Ascending aorta (tissue), 2 donors: ENCODE results near the gene FXYD3. TPM values are rescaled to one million over a fixed set of nuclear protein-coding genes. Genes with fewer than 3 reads are reported as not detected.

ENCODE experiments used
- DNase-seq, 2 donors: peaks; one replicate each; pipeline ENCODE4 v3.0.0-alpha.2; 2019; ENCODE audit warnings: low spot score in 2 of 2
- H3K27ac ChIP-seq, 2 donors: fragments of 200-600 bp; sonication (generic); one replicate each; pipeline ENCODE4 v1.5.1; 2016 to 2017; ENCODE audit warnings: mild to moderate bottlenecking in 1 of 2
- H3K27me3 ChIP-seq: fragments of 200-600 bp; sonication (generic); one replicate; pipeline ENCODE4 v1.5.1; 2017
- H3K36me3 ChIP-seq, 2 donors: fragments of 200-600 bp; sonication (generic); one replicate each; pipeline ENCODE4 v1.5.1; 2016
- H3K4me1 ChIP-seq, 2 donors: fragments of 200-600 bp; sonication (generic); one replicate each; pipeline ENCODE4 v1.5.1; 2016 to 2017; ENCODE audit warnings: mild to moderate bottlenecking in 1 of 2
- H3K4me3 ChIP-seq, 2 donors: fragments of 200-600 bp; sonication (generic); one replicate each; pipeline ENCODE4 v1.5.1; 2016 to 2017; ENCODE audit warnings: mild to moderate bottlenecking in 1 of 2
- H3K9me3 ChIP-seq, 2 donors: fragments of 200-600 bp; sonication (generic); one replicate each; pipeline ENCODE4 v1.5.1; 2016
- intact Hi-C: fragments of 100-400 bp; cut with DNase I; formaldehyde crosslinking; loops from one replicate; pipeline ENCODE4 v1.15.1; 2023
- total RNA-seq: library from RNA; depleted of rRNA; stranded (reverse); fragments of >200 nt; gene quantifications from one replicate; pipeline ENCODE4 v1.1.0, GENCODE V29; 2016
- TF ChIP-seq, protein P1 (sequence below), 3 experiments: fragments of 200-600 bp in 2 of 3; fragments of 450-650 bp in 1 of 3; sonication (generic) in 2 of 3; IDR thresholded peaks; one replicate each; pipeline ENCODE4 v1.5.1; 2016 to 2019; ENCODE audit warnings: antibody characterized with exemption in 3 of 3, mild to moderate bottlenecking in 1 of 3, moderate library complexity in 1 of 3

Gene FXYD3
- total RNA-seq, 1 donor from 2014 or later, result not detected

- Histone ChIP-seq H3K9me3 (no peaks in the 10 kb centered on the region), H3K27me3 (no peaks in the 10 kb centered on the region), H3K36me3 (no peaks in the 10 kb centered on the region), H3K4me3 (no peak overlapping the region), H3K27ac (no peak overlapping the region), H3K4me1 (peaks cover 4 to 6% of the 10 kb centered on the region in 2 donors)
- TF ChIP-seq, protein P1, sequence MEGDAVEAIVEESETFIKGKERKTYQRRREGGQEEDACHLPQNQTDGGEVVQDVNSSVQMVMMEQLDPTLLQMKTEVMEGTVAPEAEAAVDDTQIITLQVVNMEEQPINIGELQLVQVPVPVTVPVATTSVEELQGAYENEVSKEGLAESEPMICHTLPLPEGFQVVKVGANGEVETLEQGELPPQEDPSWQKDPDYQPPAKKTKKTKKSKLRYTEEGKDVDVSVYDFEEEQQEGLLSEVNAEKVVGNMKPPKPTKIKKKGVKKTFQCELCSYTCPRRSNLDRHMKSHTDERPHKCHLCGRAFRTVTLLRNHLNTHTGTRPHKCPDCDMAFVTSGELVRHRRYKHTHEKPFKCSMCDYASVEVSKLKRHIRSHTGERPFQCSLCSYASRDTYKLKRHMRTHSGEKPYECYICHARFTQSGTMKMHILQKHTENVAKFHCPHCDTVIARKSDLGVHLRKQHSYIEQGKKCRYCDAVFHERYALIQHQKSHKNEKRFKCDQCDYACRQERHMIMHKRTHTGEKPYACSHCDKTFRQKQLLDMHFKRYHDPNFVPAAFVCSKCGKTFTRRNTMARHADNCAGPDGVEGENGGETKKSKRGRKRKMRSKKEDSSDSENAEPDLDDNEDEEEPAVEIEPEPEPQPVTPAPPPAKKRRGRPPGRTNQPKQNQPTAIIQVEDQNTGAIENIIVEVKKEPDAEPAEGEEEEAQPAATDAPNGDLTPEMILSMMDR (IDR thresholded peaks at IDR 0.05), result no peak
- no peak for DNase-seq
- intact Hi-C loops, result no loop called here
Measured at GRCh38 chr19:35117116-35117515, 1.5 kb downstream of the FXYD3 start.

DNA sequence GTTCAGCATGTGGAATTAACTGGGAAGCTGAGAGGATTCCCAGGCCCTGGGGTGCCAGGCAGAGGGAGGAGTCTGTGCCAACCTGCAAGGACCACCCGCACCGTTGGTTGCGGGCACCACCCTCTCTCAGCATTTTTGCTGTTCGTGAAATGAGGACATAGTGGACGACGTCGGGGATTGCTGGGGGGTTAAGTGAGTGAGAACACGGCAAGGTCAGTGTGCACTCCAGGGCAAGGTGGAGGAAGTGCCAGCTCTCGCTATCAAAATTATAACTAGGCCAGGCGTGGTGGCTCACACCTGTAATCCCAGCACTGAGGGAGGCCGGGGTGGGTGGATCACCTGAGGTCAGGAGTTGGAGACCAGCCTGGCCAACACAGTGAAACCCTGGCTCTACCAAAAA, 2.2 kb downstream of the FXYD3 start:
- H3K9me3 ChIP-seq, result no peaks in the 10 kb centered on the region
- no peak overlapping the region for H3K4me3 ChIP-seq

DNA sequence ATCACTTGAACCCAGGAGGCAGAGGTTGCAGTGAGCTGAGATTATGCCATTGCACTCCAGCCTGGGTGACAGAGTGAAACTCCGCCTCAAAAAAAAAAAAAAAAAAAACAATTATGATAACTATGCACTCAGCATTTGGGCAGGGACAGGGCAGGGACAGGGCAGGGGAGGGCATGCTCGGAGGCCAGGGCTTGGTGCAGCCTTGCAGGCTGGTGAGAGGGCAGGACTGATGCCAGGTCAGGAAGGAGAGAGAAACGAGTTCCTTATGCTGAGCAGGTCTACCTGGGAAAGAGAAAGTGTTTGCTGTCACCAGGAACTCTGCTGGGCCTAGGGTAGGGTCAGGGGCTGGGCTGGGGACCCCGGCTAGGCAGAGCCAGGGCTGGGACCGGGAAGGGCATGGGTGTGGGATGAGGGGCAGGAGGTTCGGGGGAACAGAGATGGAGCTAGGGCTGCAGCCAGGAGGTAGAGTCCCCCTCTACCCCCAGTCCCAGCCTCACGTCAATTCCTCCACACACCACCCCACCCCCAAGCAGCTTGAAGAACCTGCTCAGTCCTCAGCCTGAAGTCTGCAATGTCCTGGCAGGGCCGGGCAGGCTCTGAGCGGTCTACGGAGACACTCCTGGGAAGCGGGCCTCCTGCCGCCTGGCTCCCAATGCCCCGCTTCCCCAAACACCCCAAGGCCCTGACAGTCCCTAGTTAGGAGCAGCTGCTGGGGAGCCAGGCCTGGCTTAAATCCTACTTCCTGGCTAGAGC, 2.8 kb downstream of the FXYD3 start:
- no peaks in the 10 kb centered on the region for H3K9me3 ChIP-seq
- no peaks in the 10 kb centered on the region for H3K27me3 ChIP-seq
- no peak overlapping the region for H3K4me3 ChIP-seq
- DNase-seq, result no peak
- no peaks in the 10 kb centered on the region for H3K36me3 ChIP-seq
- intact Hi-C loops, result no loop called here
- H3K27ac ChIP-seq, result no peak overlapping the region
- TF ChIP-seq, protein P1 (IDR thresholded peaks at IDR 0.05), result no peak
- H3K4me1 ChIP-seq, result peaks cover 4 to 13% of the 10 kb centered on the region in 2 donors

More for the DNA sequence above, 2.2 kb downstream of the FXYD3 start:
- DNase-seq, result no peak
- TF ChIP-seq, protein P1 (IDR thresholded peaks at IDR 0.05), result no peak
- intact Hi-C loops, result no loop called here
- Histone ChIP-seq H3K36me3 (no peaks in the 10 kb centered on the region), H3K27ac (no peak overlapping the region), H3K4me1 (peaks cover 4 to 6% of the 10 kb centered on the region in 2 donors), H3K27me3 (no peaks in the 10 kb centered on the region)

DNA sequence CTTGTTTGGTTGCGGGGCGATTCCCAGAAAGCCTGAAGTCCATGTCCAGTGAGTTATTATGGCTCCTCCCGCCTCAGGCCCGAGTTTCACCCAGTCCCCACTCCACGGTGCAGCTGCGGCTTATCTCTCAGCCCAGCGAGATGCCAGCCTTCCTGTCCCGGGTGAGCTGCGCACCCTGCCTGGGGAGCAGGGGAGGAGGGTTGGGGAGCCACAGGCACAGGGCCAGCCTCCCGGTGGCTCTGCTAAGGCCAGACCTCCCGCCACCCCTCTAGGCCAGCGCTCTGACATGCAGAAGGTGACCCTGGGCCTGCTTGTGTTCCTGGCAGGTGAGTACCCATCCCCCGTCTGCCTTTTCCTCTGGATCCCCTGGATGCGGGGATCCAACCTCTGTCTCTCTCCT, 3.5 kb downstream of the FXYD3 start:
- H3K4me3 ChIP-seq, result no peak overlapping the region
- no peak overlapping the region for H3K27ac ChIP-seq
- TF ChIP-seq, protein P1 (IDR thresholded peaks at IDR 0.05), result no peak
- no peak for DNase-seq
- no peaks in the 10 kb centered on the region for H3K27me3 ChIP-seq
- H3K36me3 ChIP-seq, result no peaks in the 10 kb centered on the region
- intact Hi-C loops, result no loop called here
- peaks cover 4 to 13% of the 10 kb centered on the region in 2 donors for H3K4me1 ChIP-seq
- H3K9me3 ChIP-seq, result no peaks in the 10 kb centered on the region

- Histone ChIP-seq H3K4me3 (no peak overlapping the region), H3K27me3 (no peaks in the 10 kb centered on the region), H3K9me3 (no peaks in the 10 kb centered on the region), H3K36me3 (no peaks in the 10 kb centered on the region), H3K4me1 (peaks cover 4 to 13% of the 10 kb centered on the region in 2 donors), H3K27ac (no peak overlapping the region)
- intact Hi-C loops, result loop anchor here (10.0 kb wide), 3 partner anchors 495 to 815 kb away; partner anchors contain the start of genes COX6B1, ETV2, HAUS5 and LRFN3
- DNase-seq, result no peak
- TF ChIP-seq, protein P1 (IDR thresholded peaks at IDR 0.05), result no peak
Measured at GRCh38 chr19:35119578-35120155, 4.0 kb downstream of the FXYD3 start.
